Spleen (tissue), 11 donors: ENCODE measurements around the gene SRD5A1. TPM values are rescaled to one million over a fixed set of nuclear protein-coding genes. Genes with fewer than 3 reads are reported as not detected.
"Not testable (repeated sequence)": the region's sequence is repeated elsewhere in the genome, so short reads cannot be mapped to it uniquely, and the experiment has no call there.

Source experiments
- DNase-seq: peaks from one replicate; pipeline ENCODE4 v3.0.0-alpha.2; 2020
- H3K27ac ChIP-seq, 8 donors: fragments of 200-600 bp; sonication (generic) in 7 of 8; 1 replicate in 4 of 8; 2 replicates in 4 of 8; pipeline versions ENCODE4 v1.5.0 to v1.8.0; 2016 to 2021; ENCODE audit warnings: inconsistent platforms in 4 of 8, mild to moderate bottlenecking in 4 of 8, moderate library complexity in 1 of 8
- H3K27me3 ChIP-seq, 7 donors: fragments of 200-600 bp; sonication (generic) in 6 of 7; replicated peaks in 1 of 7; 1 replicate in 4 of 7; 2 replicates in 3 of 7; pipeline versions ENCODE4 v1.5.0 to v1.8.0; 2016 to 2021; ENCODE audit warnings: inconsistent platforms in 3 of 7, mild to moderate bottlenecking in 1 of 7
- H3K36me3 ChIP-seq, 6 donors: fragments of 200-600 bp; sonication (generic) in 5 of 6; 1 replicate in 4 of 6; 2 replicates in 2 of 6; pipeline versions ENCODE4 v1.5.0 to v1.8.0; 2016 to 2021; ENCODE audit warnings: inconsistent platforms in 2 of 6
- H3K4me1 ChIP-seq, 6 donors: fragments of 200-600 bp; sonication (generic) in 5 of 6; 1 replicate in 3 of 6; 2 replicates in 3 of 6; pipeline versions ENCODE4 v1.5.0 to v1.8.0; 2016 to 2021; ENCODE audit warnings: inconsistent platforms in 3 of 6
- H3K4me3 ChIP-seq, 8 donors: fragments of 200-600 bp; sonication (generic) in 7 of 8; 1 replicate in 4 of 8; 2 replicates in 4 of 8; pipeline versions ENCODE4 v1.5.0 to v1.8.0; 2016 to 2021; ENCODE audit warnings: inconsistent platforms in 4 of 8, mild to moderate bottlenecking in 4 of 8, moderate library complexity in 2 of 8
- H3K9me3 ChIP-seq, 8 donors: fragments of 200-600 bp; sonication (generic) in 7 of 8; 1 replicate in 4 of 8; 2 replicates in 4 of 8; pipeline versions ENCODE4 v1.5.0 to v1.8.0; 2016 to 2021; ENCODE audit warnings: inconsistent platforms in 4 of 8
- POLR2A ChIP-seq, 3 donors: fragments of 450-650 bp; IDR thresholded peaks; one replicate each; pipeline ENCODE4 v1.5.1; 2017; ENCODE audit warnings: antibody characterized with exemption in 3 of 3, mild to moderate bottlenecking in 1 of 3
- POLR2AphosphoS5 ChIP-seq, 3 donors: sonication (generic); formaldehyde crosslinking; IDR thresholded peaks; one replicate each; pipeline ENCODE4 v1.5.1; 2017; ENCODE audit warnings: antibody characterized with exemption in 3 of 3
- WGBS, 5 donors: extraction: QIAGEN DNeasy Blood & Tissue Kit in 3 of 5; methylation state at CpG; one replicate each; pipeline versions ENCODE4 v1.1.5 to v1.1.7; 2013 to 2018; 5-methylcytosine and 5-hydroxymethylcytosine counted together
- intact Hi-C: fragments of 100-400 bp; cut with DNase I; formaldehyde crosslinking; loops from one replicate; pipeline ENCODE4 v1.15.0; 2023; ENCODE audit warnings: low total_unique reads
- polyA plus RNA-seq, 3 donors: library from polyadenylated mRNA; stranded (reverse); fragments of 200-250 nt; gene quantifications; one replicate each; pipeline ENCODE4 v1.2.1, GENCODE V29; 2013
- total RNA-seq, 7 donors: library from RNA; depleted of rRNA in 3 of 7; stranded (reverse); fragments of >200 nt in 3 of 7; fragmentation: NEBNext Ultra II Directional in 4 of 7; extraction: Animal tissue kit (Norgen Biotek cat#: 25700) in 4 of 7; gene quantifications; one replicate each; pipeline versions ENCODE4 v1.1.0 to v1.2.1, GENCODE V29; 2016 to 2021
- TF ChIP-seq, protein P1 (sequence below), 11 experiments: fragments of 200-600 bp in 7 of 11; fragments of 450-650 bp in 4 of 11; sonication (generic) in 4 of 11; IDR thresholded peaks in 8 of 11; conservative IDR thresholded peaks in 3 of 11; 1 replicate in 7 of 11; 2 replicates in 4 of 11; pipeline versions ENCODE4 v1.4.0 to v1.8.0; 2016 to 2021; ENCODE audit warnings: antibody characterized with exemption in 11 of 11, inconsistent platforms in 4 of 11, mild to moderate bottlenecking in 1 of 11
- donor health status: healthy with polysubstance abuse.
- donor health status: DM: no; HTN: no; CAD: no; lungs with moderate emphysema.
- donor health status: DM: no; HTN: no; CAD: no.
- donor health status: Bipolar disorder and iron deficiency.
- donor health status: healthy.
- donor health status: DM: no; HTN: no; CAD: no.
- donor health status: DM: yes; HTN: yes; CAD: no.

Gene SRD5A1
- total and polyA plus RNA-seq, 10 donors: 2.5 to 9.3 (median 5.7) TPM

DNA sequence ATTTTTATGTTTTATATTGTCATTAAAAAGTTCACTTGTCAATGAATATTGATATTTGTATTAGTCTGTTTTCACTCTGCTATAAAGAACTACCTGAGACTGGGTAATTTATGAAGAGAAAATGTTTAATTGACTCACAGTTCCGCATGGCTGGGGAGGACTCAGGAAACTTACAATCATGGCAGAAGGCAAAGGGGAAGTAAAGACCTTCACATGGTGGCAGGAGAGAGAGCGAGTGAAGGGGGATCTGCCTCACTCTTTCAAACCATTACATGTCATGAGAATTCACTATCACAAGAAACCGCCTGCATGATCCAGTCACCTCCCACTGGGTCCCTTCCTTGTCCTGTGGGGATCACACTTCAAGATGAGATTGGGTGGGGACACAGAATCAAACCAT, 27.4 kb downstream of the SRD5A1 start:
- Histone ChIP-seq H3K4me3 (peak overlapping the region in 3 of 8 donors; percentile 2 to 57 (median 18)), H3K9me3 (peaks cover 0 to 22% (median 19%) of the 10 kb centered on the region in 8 donors), H3K27ac (peak overlapping the region in 6 of 8 donors; percentile 29 to 82 (median 68)), H3K27me3 (no peaks in the 10 kb centered on the region), H3K36me3 (peaks cover 0 to 67% (median 18%) of the 10 kb centered on the region in 6 donors), H3K4me1 (peaks cover 0 to 4% (median 0%) of the 10 kb centered on the region in 6 donors)
- TF ChIP-seq POLR2AphosphoS5 (IDR thresholded peaks at IDR 0.05) (no peak), POLR2A (IDR thresholded peaks at IDR 0.05) (no peak)
- TF ChIP-seq, protein P1, sequence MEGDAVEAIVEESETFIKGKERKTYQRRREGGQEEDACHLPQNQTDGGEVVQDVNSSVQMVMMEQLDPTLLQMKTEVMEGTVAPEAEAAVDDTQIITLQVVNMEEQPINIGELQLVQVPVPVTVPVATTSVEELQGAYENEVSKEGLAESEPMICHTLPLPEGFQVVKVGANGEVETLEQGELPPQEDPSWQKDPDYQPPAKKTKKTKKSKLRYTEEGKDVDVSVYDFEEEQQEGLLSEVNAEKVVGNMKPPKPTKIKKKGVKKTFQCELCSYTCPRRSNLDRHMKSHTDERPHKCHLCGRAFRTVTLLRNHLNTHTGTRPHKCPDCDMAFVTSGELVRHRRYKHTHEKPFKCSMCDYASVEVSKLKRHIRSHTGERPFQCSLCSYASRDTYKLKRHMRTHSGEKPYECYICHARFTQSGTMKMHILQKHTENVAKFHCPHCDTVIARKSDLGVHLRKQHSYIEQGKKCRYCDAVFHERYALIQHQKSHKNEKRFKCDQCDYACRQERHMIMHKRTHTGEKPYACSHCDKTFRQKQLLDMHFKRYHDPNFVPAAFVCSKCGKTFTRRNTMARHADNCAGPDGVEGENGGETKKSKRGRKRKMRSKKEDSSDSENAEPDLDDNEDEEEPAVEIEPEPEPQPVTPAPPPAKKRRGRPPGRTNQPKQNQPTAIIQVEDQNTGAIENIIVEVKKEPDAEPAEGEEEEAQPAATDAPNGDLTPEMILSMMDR (IDR thresholded peaks at IDR 0.05 in 8 of 11, conservative IDR thresholded peaks at IDR 0.05 in 3 of 11): no peak
- intact Hi-C loops: no loop called here
- WGBS, 5 donors: 78 to 86% (median 80%) methylated on average over 3 of the region's 3 CpGs
- no peak for DNase-seq

DNA sequence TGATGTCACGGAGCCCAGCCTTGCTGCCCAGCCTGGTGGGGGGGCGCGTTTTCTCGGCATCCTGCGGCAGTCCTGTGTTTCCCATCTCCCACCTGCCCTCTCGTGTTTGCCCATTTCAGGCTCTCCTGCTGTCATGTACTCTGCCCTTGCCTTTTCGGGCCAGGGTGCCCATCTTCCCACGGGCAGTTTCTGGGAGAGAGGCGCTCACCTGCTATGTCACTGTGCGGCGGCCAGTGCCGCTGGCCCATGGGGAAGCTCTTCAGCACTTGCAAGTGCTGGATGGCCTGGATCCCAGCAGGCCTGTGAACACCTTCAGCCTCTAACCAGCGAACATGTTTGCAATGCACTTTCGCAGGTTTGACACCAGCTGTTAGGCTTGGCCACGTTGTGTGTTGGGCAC, 33.5 kb downstream of the SRD5A1 start:
- no peak for DNase-seq
- TF ChIP-seq, protein P1 (IDR thresholded peaks at IDR 0.05 in 8 of 11, conservative IDR thresholded peaks at IDR 0.05 in 3 of 11): no peak
- TF ChIP-seq POLR2AphosphoS5 (IDR thresholded peaks at IDR 0.05): no peak
- TF ChIP-seq POLR2A (IDR thresholded peaks at IDR 0.05): no peak
- Histone ChIP-seq H3K27me3 (no peaks in the 10 kb centered on the region), H3K4me1 (no peaks in the 10 kb centered on the region), H3K4me3 (no peak overlapping the region), H3K9me3 (no peaks in the 10 kb centered on the region), H3K27ac (no peak overlapping the region), H3K36me3 (peaks cover 0 to 39% (median 0%) of the 10 kb centered on the region in 6 donors)
- intact Hi-C loops: no loop called here
- 90 to 98% (median 96%) methylated on average over 11 to 15 of the region's 15 CpGs for WGBS, 5 donors

DNA sequence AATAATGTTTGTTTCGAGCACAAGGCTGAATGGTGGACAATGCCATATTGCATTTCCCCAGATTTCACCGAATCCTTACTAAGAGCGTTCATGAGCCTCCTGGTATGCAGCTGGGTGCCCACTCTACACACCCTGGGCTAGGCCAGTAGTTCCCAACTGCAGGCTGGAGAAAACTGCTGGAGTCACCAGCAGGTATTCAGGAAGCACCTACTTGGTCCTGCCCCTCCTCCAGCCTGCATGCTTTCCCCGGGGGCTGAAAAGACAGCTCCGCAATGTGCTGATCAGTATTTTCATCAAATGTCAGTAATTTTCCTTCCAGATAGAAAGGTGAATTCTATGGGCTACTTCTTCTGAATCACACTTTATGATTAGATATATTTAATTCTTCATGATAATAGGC, 34.4 kb downstream of the SRD5A1 start:
- no peak for DNase-seq
- TF ChIP-seq POLR2A (IDR thresholded peaks at IDR 0.05) (no peak), POLR2AphosphoS5 (IDR thresholded peaks at IDR 0.05) (no peak)
- TF ChIP-seq, protein P1 (IDR thresholded peaks at IDR 0.05 in 8 of 11, conservative IDR thresholded peaks at IDR 0.05 in 3 of 11): no peak
- intact Hi-C loops: no loop called here
- Histone ChIP-seq H3K9me3 (peaks cover 0 to 2% (median 0%) of the 10 kb centered on the region in 8 donors), H3K27ac (no peak overlapping the region), H3K4me1 (no peaks in the 10 kb centered on the region), H3K27me3 (no peaks in the 10 kb centered on the region), H3K36me3 (peaks cover 0 to 35% (median 0%) of the 10 kb centered on the region in 6 donors), H3K4me3 (no peak overlapping the region)
- WGBS, 5 donors: 92 to 97% (median 94%) methylated on average over 5 of the region's 5 CpGs

DNA sequence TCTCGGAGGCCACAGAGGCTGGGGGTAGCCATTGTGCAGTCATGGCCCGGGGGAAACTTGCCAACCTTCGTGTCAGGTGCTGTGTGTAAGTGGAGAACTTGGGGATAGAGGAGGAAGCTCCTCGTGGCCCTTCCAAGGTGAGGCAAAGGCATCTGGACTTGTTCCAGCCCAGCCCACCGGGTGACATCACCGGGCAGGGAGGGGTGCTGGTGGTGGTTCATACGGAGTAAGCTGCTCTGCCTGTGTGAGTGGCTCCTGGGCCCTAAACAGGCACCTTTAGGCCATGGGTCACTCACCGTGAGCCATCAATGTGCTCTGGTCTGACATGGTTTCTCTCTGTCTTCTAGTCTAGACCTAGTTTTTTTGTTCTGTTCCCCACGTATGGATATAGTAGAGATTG, 35.5 kb downstream of the SRD5A1 start:
- H3K27ac ChIP-seq, DNase-seq, H3K4me3 ChIP-seq, H3K27me3 ChIP-seq, H3K9me3 ChIP-seq, intact Hi-C loops, H3K4me1 ChIP-seq: not testable (repeated sequence)
- WGBS, 5 donors: 83 to 93% (median 87%) methylated on average over 6 to 9 of the region's 9 CpGs
- peaks cover 0 to 35% (median 0%) of the 10 kb centered on the region in 6 donors for H3K36me3 ChIP-seq

DNA sequence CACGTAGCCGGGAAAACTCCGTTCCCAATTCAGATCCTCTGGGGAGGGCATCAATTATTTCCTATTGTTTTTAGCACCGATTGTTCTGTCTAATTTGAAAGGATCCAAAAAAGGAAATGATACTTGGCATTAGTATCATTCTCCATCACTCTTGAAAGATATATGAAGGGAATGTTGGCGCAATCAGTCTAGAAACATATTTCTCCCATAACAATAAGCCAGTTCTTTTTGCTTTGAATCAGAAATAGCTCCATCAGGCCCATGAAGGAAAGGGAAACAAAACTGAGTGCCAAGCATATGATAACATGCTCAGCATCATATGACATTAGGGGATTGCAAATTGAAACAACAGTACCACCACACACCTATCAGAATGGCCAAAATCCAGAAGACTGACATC, 39.8 kb downstream of the SRD5A1 start:
- Histone ChIP-seq H3K27ac (no peak overlapping the region), H3K27me3 (no peaks in the 10 kb centered on the region), H3K36me3 (peaks cover 0 to 22% (median 0%) of the 10 kb centered on the region in 6 donors), H3K9me3 (peaks cover 0 to 10% (median 0%) of the 10 kb centered on the region in 8 donors), H3K4me1 (no peaks in the 10 kb centered on the region), H3K4me3 (no peak overlapping the region)
- TF ChIP-seq, protein P1 (IDR thresholded peaks at IDR 0.05 in 8 of 11, conservative IDR thresholded peaks at IDR 0.05 in 3 of 11): no peak
- TF ChIP-seq POLR2A (IDR thresholded peaks at IDR 0.05): no peak
- no peak for TF ChIP-seq POLR2AphosphoS5 (IDR thresholded peaks at IDR 0.05)
- no peak for DNase-seq
- intact Hi-C loops: no loop called here
- WGBS, 5 donors: 60 to 84% (median 77%) methylated on average over 5 of the region's 5 CpGs
